GDM1 (cell line): ENCODE measurements around the gene OXSM.

Experiments
- DNase-seq: peaks from one replicate; lab custom pipeline; 2025; lab: John Stamatoyannopoulos, UW

Gene OXSM

DNA sequence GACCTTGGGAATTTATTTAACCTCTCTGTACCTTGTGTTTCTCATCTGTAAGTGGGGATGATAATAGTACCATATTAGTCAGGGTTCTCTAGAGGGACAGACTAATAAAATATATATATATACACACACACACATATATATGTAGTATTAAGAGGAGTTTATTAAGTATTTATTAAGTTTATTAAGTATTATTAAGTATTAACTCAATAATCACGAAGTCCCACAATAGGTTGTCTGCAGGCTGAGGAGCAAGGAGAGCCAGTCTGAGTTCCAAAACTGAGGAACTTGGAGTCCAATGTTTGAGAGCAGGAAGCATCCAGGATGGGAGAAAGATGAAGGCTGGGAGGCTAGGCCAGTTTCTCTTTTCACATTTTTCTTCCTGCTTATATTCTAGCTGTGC, 14.8 kb downstream of the OXSM start:
- no peak for DNase-seq

GRCh38 chr3:25812644-25813043, 22.8 kb downstream of the OXSM start:
- no peak for DNase-seq

DNA sequence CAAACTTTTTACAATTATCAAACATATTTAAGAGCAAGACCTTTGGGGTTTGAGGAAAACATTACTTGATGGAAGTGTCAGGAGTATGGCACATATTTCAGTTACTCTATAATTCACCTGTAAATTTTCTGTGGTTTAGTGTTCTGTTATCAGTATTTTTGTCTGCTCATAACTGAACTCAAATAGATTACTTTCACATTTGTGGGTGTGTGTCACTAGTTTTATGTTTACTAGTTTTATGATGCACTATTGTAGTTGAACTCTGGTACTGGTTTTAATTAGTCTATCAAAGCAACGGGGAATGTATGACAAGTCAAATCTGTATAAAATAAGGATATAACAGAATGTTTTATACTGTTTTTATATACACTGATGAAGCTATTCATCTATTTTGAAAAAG, 27.2 kb downstream of the OXSM start:
- DNase-seq = no peak

- no peak for DNase-seq
Observed at GRCh38 chr3:25817638-25818037, 27.7 kb downstream of the OXSM start.

- no peak for DNase-seq
Observed at GRCh38 chr3:25818335-25818734, 28.4 kb downstream of the OXSM start.

DNA sequence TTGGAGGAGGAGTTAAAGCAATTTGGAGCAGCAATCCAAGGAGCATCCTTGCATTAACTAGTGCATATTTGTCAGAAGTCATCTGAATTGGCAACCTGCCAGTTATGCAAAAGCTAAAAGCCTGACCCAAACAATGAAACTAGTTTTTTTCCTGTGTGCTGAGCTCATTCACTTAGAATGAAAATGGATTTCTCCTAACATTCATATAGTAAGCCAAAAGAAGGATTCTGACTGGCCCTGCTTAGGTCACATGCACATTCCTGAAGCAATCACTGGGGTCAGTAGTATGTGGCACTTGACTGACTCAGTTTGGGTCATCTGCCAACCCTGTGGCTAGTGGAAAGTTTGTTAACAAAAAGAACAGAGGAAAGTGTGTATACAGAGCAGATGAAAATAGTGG, 30.5 kb downstream of the OXSM start:
- no peak for DNase-seq

DNA sequence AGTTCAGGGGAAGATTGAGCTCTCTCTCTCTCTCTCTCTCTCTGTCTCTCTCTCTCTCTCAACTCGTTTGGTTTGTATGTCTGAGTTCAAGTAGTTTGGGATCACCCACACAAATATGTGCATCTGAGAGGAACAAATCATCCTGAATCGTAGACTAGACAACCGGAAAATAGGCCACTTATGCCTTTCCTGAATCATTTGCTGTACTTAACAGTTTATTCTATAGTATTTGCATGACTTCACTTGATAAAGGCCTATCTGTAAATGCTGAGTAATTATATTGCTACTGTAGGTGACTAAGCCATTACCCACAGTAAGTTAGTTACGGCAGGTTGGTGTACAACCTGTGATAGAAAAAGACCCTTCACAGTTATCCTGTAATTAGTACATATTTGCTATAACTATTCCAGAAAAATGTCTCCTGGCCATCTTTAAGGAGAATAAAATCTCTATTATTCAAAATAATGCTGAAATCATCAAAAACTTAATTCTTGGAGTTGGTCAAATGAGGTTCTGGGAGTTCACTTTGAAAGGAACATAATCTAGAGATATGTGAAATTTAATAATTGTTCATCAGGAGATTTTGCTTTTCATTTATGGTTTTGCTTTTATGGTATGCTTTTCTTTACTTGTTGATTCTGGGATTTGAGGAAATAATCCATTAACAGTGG, 31.1 kb downstream of the OXSM start:
- no peak for DNase-seq

DNA sequence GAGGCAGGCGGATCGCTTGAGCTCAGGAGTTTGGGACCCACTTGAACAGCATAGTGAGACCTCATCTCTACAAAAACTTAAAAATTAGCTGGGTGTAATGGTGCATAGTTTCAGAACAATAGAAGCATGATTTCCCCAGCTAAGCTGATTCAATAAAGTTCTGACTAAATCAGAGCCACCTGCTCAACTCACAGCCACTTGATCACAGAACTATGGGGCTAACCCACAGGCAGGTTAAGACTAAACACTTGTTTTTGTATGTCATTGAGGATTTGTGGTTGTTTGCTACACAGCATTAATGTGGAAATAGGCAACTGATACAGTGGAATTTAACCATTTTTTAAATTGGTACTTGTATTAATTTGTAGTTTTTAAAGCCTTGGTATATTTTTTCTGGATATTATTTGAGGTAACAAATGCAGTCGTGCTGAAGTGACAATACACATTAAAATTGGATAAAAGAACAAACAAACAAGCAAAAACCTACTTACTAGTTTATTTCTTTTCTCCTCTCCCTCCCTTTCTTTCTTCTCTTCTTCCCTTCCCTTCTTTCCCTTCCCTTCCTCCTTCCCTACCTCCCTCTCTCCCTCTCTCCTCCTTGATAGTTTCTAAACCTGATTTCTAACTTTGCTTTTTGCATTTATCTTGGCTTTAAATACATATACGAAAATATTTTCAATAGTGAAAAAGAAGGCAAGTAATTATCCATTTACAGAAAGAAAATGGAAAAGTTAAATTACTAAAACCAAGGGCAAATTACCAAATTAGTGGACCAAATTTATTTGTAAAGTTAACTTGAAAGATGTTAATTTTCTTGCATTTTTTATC, 32.1 kb downstream of the OXSM start:
- DNase-seq = no peak

- DNase-seq = no peak
Observed at GRCh38 chr3:25823314-25823713, 33.4 kb downstream of the OXSM start.

GRCh38 chr3:25826510-25826909, 36.6 kb downstream of the OXSM start:
- peak; percentile 3 for DNase-seq

GRCh38 chr3:25830373-25831280, 40.7 kb downstream of the OXSM start:
- no peak for DNase-seq

DNA sequence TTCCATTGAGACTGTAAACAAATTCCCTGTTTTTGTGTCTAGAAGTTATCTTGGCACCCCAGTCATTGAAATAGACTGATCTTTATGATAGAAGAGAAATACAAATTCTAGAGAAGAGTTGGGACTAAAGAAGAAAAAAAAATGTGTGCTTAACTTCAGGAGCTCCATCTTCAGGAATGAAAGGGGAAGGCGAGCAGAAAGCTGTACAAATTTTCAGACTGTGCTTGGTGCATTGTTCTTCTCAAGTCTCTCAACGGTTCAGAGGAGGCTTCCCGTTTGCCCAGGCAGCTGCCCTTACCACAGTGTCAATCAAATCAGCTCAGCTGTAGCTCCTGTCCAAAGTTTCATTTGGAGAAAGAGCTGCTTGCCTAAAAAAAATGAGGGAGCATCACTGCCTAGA, 41.7 kb downstream of the OXSM start:
- DNase-seq = peak; percentile 62

- DNase-seq = no peak
Observed at GRCh38 chr3:25834346-25834745, 44.5 kb downstream of the OXSM start.

DNA sequence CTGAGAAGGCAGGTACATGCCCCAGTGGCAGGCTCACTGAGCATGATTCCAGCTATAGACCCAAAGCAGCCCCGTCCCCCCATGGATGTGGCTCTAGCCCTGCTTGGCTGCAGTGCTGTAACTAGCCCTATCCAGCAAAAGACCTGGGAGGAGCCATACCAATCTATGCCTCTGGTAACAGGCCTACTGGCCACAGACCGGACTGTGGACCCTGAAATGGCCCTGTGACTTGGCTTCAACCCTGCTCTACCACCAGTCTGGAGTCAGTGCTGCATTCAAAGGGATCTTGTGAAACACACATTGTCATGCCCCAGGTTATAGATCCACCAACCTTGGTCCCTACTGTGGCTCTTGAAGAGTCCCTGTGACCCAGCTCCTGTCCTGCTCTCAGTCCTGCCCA, 46.7 kb downstream of the OXSM start:
- DNase-seq = no peak

DNA sequence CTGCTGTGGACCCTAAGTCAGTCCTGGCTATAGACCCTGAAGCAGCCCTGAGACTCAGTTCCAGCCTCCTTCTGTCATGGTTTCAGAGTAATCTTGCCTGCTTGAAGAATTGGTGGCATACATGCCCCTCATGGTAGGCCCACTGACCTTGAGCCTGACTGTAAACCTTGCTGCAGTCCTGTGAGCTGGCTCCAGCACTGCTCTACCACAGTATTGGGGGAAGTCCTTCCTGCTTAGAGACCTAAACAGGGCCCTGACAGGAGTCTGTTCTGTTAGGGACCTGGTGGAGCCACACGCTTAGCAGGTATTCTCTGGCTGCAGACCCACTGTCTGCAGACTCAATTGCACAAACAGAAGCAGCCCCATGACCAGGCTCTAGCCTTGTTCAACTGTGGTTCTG, 47.1 kb downstream of the OXSM start:
- DNase-seq = no peak

- no peak for DNase-seq
Observed at GRCh38 chr3:25840099-25840498, 50.2 kb downstream of the OXSM start.

DNA sequence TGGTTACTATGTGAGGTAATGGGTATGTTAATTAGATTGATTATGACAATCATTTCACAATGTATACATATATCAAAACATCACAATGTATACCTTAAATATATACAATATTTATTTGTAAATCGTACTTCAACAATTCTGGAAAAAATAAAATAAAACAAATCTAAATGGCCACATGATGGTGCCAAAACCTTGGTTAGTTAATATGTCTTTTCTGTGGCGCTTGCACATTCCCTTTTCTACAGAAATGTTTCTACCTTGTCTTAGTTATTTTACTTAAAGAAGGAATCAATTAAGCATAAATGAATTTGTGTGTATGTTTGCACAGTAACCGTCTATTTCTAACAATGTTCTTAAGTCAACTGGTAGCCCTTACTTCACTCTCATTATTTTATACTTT, 53.4 kb downstream of the OXSM start:
- no peak for DNase-seq
